G401 (cell line): ENCODE results near the gene ANGPTL7. TPM values are rescaled to one million over a fixed set of nuclear protein-coding genes. Genes with fewer than 3 reads are reported as not detected.

Experiments used
- DNase-seq: peaks from one replicate; pipeline ENCODE4 v3.0.0-alpha.2; 2015; ENCODE audit warnings: low spot score
- in situ Hi-C: cut with HindIII; loops from 2 replicates; pipeline ENCODE4 v1.10.0; 2016; ENCODE audit warnings: low sequenced_read_pairs, mixed read lengths
- total RNA-seq: library from RNA; depleted of rRNA; stranded (reverse); fragments of >200 nt; shearing (Covaris generic); gene quantifications from 2 replicates; pipeline ENCODE4 v1.2.3, GENCODE V29; 2014; rRNA removed

ANGPTL7 gene, protein sequence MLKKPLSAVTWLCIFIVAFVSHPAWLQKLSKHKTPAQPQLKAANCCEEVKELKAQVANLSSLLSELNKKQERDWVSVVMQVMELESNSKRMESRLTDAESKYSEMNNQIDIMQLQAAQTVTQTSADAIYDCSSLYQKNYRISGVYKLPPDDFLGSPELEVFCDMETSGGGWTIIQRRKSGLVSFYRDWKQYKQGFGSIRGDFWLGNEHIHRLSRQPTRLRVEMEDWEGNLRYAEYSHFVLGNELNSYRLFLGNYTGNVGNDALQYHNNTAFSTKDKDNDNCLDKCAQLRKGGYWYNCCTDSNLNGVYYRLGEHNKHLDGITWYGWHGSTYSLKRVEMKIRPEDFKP
- not detected in 2 replicates for total RNA-seq

- in situ Hi-C loops: no loop called here
- DNase-seq: no peak
These were observed at the start of gene ANGPTL7 for GRCh38 chr1:11188858-11189451. Gene ANGPTL7, plus strand, starts transcription at chr1:11189355. Its CDS starts 225 bp downstream, at chr1:11189580.

DNA sequence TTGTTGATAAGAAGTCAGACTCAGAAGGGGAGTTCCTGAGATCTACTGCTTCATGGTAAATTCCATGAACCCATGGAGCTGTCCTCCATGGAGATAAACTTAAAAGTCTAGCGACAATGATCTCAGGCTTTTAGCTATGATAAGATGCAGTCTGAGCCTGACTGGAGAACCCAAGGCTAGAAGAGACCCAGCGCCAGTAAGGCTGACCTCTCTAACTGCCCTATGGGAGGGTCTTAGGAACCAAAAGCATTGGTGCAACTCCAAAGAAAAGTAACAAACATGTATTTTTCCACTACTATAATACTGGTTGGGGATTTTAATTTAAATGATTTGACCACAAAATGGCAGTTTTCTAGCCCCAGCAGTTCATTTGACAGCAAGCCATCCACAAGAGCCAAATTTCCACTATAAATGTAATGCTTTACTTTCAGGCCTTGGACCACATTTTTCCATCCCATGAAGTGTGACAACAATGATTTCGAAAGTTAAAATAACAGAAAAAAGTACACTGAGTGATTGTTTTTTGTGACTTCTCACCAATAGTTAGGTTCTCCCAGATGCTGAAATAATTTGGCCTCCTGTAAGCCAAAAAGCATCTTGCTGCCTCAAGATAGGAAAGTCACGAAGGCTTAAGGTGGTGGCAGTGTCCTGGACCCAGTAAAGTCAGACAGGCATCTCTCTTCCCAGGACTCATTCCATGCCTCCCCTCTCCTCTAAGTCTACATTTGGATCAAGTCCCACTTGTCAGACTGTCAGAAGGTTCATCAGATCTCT lies 46.4 kb upstream of the ANGPTL7 start:
- in situ Hi-C loops: no loop called here
- DNase-seq: no peak

GRCh38 chr1:11143401-11143800 lies 45.8 kb upstream of the ANGPTL7 start:
- in situ Hi-C loops: no loop called here
- DNase-seq: no peak

- in situ Hi-C loops: no loop called here
- DNase-seq: peak; percentile 78
These were observed 45.2 kb upstream of the ANGPTL7 start for GRCh38 chr1:11143907-11144306.

GRCh38 chr1:11144570-11145256 lies 44.4 kb upstream of the ANGPTL7 start:
- peak; percentile 39 for DNase-seq
- in situ Hi-C loops: no loop called here

DNA sequence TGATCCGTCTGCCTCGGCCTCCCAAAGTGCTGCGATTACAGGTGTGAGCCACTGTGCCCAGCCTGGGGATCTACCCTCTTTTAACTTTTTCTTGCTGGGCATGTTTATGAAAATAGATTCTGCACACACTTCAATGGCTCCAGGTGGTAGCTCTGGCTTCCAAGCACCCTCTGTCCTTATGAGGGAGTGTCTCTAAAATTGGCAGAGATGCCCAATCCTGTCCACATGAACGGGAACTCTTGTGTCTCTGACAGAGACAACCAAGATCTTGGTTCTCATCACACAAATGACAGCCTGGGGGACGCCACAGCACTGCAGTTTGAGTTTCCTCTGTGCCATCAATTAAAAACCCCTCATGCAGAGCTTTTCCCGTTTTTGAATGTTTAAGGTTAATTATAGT lies 43.4 kb upstream of the ANGPTL7 start:
- in situ Hi-C loops: no loop called here
- peak; percentile 82 for DNase-seq

DNA sequence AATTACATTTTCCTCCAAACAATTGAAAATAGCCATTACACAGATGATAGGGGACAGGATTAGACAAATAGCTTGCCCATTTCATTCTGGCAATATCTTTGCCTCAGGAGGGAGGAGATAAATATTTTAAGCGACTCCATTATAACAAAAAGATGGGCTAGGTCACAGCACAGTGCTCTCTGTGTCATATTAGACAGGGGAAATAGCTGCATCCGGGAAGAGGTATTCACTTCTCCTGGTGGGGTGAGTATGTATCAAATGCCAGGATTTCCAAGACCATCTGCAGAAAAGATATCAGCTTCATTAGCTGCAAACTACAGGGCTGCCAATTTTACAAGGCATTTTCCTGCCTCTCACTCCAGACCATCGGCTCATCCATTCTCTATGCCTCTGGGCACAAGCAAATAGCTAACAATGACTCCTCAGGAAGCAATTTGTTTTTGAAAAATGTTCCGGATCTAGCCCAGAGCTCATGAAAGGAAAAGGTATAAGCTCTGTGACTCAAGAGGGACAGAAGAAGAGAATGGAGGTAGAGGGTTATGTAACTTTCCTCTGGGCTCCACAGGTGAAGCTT lies 41.9 kb upstream of the ANGPTL7 start:
- in situ Hi-C loops: no loop called here
- peak; percentile 89 for DNase-seq

DNA sequence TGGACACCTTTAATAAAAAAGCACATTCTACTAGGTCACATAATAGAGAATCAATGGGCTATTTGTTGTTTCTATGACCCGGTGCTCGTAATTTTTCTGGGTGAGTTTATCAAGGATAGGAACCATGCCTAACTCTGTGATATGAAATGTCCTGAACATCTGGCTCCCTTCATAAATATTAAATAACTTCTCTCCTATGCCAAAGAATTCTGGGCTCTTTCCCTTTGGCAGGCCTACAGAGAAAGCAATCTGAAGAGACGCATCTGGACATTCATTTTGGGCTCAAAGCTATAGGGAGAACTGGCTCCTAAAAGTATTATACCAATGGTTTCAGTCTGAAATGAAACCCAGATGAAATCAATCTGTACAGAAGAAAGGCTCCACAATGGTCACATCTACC lies 38.8 kb upstream of the ANGPTL7 start:
- in situ Hi-C loops: no loop called here

DNA sequence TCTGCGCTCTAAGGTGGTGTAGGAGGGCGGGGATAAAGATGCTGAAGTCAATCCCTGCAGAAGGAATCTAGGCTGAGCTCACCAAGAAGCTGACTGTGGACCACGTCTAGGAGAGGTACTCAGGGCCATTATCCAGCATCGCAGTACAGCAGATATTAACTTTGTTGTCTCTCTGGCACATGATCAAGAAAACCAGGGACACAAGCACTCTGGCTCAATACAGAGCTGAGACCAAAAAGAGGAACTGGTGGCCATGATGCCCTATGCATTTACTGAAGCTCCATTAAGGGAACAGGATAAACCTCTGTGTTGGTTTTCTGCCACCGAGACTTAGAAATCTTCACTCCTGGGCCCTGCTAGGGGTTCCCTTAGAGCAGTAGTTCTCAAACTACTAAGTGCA lies 38.0 kb upstream of the ANGPTL7 start:
- in situ Hi-C loops: no loop called here

More for the DNA sequence above, 38.8 kb upstream of the ANGPTL7 start:
- no peak for DNase-seq

GRCh38 chr1:11151826-11152612 lies 37.1 kb upstream of the ANGPTL7 start:
- in situ Hi-C loops: no loop called here
- DNase-seq: no peak

More for the DNA sequence above, 38.0 kb upstream of the ANGPTL7 start:
- DNase-seq: no peak

GRCh38 chr1:11152755-11153154 lies 36.4 kb upstream of the ANGPTL7 start:
- in situ Hi-C loops: no loop called here
- DNase-seq: no peak

GRCh38 chr1:11153184-11153583 lies 36.0 kb upstream of the ANGPTL7 start:
- no peak for DNase-seq
- in situ Hi-C loops: no loop called here

- in situ Hi-C loops: no loop called here
- no peak for DNase-seq
These were observed 32.7 kb upstream of the ANGPTL7 start for GRCh38 chr1:11156441-11156840.

DNA sequence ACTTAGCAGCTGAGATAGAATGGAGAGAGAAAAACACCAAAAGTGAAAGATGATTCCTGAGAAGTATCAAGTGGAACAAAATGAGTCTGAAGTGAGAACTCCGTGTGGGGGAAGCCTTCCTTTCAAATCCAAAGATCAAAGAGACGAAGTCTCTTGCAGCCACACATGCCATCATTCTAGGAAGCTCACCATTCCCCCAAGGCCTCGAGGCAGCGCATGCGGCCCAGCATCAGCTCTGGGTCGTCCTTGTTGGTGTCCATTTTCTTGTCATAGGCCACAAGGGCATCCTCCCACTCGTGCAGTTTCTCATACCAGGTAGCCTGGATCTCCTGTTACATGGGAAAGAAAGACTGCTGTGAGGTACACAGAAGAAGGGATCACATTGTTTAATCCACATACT lies 32.2 kb upstream of the ANGPTL7 start:
- in situ Hi-C loops: no loop called here
- no peak for DNase-seq

DNA sequence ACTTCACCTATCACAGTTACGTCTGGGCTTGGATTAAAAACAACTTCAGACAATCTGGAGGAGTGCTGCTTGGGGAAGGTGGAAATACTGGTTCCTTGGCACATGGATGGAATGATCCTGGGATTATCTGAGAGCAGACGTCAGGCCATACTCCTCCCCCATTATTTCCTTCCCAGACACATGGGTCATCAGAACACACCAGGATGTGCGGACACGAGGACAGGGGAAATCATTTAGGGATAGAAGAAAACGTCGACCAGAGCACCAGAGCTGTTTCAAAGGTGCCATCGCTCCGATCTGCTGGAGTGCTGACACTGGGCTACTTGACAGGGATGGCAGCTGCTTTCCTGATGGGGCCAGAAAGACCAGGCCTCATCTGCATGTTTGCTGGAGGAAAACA lies 31.8 kb upstream of the ANGPTL7 start:
- in situ Hi-C loops: no loop called here
- no peak for DNase-seq

GRCh38 chr1:11157867-11158266 lies 31.3 kb upstream of the ANGPTL7 start:
- in situ Hi-C loops: no loop called here

DNA sequence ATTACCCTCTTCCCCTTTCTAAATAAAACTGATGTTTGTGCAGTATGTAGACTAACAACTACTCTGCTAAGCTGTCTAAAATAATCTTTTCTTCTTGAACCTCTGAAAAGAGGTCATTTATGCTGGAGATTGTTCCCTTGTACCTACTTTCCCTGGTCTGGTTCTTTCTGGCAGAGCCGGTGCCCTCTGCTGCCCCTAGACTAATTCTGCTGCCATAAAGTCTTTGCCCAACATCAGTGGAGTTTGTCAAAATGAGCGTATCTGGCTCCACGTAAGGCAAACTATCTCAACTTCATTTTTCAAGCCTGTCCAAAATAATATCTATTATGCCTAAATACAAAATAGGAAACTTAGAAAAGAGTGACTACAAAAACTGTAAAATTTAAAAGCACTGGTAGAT lies 30.9 kb upstream of the ANGPTL7 start:
- in situ Hi-C loops: no loop called here
- peak; percentile 45 for DNase-seq

More at GRCh38 chr1:11157867-11158266, 31.3 kb upstream of the ANGPTL7 start:
- DNase-seq: peak; percentile 87

- DNase-seq: peak; percentile 60
These were observed 30.3 kb upstream of the ANGPTL7 start for GRCh38 chr1:11158720-11159321.

More at GRCh38 chr1:11158720-11159321, 30.3 kb upstream of the ANGPTL7 start:
- in situ Hi-C loops: no loop called here
